Measurements from ENCODE around the gene OSMR. TPM values are rescaled to one million over a fixed set of nuclear protein-coding genes. Genes with fewer than 3 reads are reported as not detected.

Gene OSMR
- total RNA-seq: 10 to 100 TPM; 33.1 to 97.5 (median 42.8) TPM

DNA sequence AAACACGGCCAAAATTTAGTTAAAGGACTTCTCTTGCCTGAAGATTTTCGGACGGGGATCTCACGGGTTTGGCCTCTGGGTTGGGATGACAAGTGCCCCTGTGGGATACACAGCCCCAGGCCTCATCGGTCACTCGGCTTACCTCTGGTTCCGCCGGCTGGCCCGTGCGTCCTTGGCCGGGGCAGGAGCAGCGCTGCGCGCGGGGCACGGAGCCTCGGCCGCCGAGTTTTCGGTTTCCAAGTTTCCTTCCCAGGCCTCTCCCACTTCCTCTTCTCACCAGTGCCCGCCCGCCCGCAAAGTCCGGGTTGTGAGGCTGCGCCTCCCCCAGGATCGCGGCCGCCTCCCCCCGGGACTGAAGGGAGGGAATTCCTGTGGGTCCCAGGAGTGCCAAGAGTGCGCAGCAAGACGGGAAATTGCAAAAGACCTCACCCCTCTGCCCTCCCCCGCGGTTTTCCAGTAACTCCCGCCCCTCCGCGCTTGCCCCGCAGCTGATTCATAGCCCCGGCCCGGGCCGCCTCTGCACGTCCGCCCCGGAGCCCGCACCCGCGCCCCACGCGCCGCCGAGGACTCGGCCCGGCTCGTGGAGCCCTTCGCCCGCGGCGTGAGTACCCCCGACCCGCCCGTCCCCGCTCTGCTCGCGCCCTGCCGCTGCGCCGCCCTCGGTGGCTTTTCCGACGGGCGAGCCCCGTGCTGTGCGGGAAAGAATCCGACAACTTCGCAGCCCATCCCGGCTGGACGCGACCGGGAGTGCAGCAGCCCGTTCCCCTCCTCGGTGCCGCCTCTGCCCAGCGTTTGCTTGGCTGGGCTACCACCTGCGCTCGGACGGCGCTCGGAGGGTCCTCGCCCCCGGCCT lies at the start of gene OSMR:
Gene OSMR (plus strand): TSS at position 487 of the 853 bp plus-strand sequence. CDS start 23,033 bp downstream, outside the sequence.
- 1 to 2% methylated on average over 36 to 44 of the region's 89 CpGs for WGBS, 2 donors
- TF ChIP-seq, protein P1, sequence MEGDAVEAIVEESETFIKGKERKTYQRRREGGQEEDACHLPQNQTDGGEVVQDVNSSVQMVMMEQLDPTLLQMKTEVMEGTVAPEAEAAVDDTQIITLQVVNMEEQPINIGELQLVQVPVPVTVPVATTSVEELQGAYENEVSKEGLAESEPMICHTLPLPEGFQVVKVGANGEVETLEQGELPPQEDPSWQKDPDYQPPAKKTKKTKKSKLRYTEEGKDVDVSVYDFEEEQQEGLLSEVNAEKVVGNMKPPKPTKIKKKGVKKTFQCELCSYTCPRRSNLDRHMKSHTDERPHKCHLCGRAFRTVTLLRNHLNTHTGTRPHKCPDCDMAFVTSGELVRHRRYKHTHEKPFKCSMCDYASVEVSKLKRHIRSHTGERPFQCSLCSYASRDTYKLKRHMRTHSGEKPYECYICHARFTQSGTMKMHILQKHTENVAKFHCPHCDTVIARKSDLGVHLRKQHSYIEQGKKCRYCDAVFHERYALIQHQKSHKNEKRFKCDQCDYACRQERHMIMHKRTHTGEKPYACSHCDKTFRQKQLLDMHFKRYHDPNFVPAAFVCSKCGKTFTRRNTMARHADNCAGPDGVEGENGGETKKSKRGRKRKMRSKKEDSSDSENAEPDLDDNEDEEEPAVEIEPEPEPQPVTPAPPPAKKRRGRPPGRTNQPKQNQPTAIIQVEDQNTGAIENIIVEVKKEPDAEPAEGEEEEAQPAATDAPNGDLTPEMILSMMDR (IDR thresholded peaks at IDR 0.05): peak in 2 of 5 experiments; percentile 7 to 45
- TF ChIP-seq POLR2A (IDR thresholded peaks at IDR 0.05) (peak; percentile 57 to 58), EP300 (IDR thresholded peaks at IDR 0.05) (peak; percentile 81 to 96)
- H3K27me3 ChIP-seq: no peaks in the 10 kb centered on the region
- peak; percentile 77 to 81 for DNase-seq (ENCODE audit: low spot score in 2 of 2)
- peak within 1 kb of the TSS; percentile 41 to 93 (median 72) for H3K4me3 ChIP-seq
- peaks cover 0 to 11% (median 0%) of the 10 kb centered on the region in 3 donors for H3K36me3 ChIP-seq
- peaks cover 0 to 4% (median 0%) of the 10 kb centered on the region in 4 donors for H3K9me3 ChIP-seq
- peaks cover 0 to 39% (median 5%) of the 10 kb centered on the region in 4 donors for H3K4me1 ChIP-seq
- peak within 1 kb of the TSS; percentile 67 to 97 (median 90) for H3K27ac ChIP-seq

DNA sequence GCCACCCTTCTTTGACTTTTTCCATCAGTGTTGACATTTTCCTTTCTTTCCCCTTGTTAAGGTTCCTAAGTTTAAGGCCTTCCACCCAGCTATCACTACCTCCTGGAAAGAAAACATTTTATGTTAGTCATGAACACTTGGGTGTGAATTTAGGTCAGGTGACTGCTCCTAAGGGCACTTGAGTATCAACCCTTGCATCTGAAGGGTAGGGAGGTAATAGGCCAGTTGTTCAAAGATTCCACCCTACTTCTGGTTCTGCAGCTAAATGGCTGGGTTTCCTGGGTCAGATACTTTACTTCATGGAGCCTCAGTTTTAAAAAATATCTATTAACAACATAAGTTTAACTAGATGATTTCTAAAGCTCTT lies 49.1 kb upstream of the OSMR start:
- H3K4me3 ChIP-seq: no peak overlapping the region
- H3K27ac ChIP-seq: peak overlapping the region; percentile 45 to 81 (median 69)
- H3K27me3 ChIP-seq: no peaks in the 10 kb centered on the region

DNA sequence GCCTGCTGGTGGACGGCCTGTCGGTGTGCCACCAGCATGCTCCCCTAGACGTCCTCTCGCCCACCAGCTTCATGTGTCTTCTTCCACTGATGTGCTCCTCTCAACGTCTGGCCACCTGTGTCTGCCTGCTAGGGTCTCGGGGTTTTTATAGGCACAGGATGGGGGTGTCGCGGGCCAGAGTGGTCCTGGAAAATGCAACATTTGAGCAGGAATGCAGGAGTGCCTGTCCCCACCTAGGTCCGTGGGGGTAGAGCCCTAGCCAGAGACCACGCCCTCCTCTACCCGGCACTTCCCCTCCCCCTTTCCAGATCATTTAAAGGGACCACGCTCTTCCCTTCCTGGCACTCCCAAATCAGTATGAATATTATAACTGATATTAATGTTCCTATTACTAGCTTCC lies 48.0 kb upstream of the OSMR start:
- TF ChIP-seq, protein P1 (IDR thresholded peaks at IDR 0.05): no peak
- TF ChIP-seq EP300 (IDR thresholded peaks at IDR 0.05): no peak
- TF ChIP-seq POLR2A (IDR thresholded peaks at IDR 0.05): no peak
- no peak for DNase-seq (ENCODE audit: low spot score in 2 of 2)
- Histone ChIP-seq H3K9me3 (no peaks in the 10 kb centered on the region), H3K27me3 (no peaks in the 10 kb centered on the region), H3K27ac (peak overlapping the region in 3 of 4 donors; percentile 25 to 81 (median 78)), H3K36me3 (no peaks in the 10 kb centered on the region), H3K4me3 (no peak overlapping the region), H3K4me1 (peaks cover 0 to 52% (median 2%) of the 10 kb centered on the region in 4 donors)
- 78 to 81% methylated on average over 12 of the region's 12 CpGs for WGBS, 2 donors

More for the DNA sequence above, 49.1 kb upstream of the OSMR start:
- TF ChIP-seq, protein P1 (IDR thresholded peaks at IDR 0.05): no peak
- no peak for TF ChIP-seq POLR2A (IDR thresholded peaks at IDR 0.05)
- no peak for TF ChIP-seq EP300 (IDR thresholded peaks at IDR 0.05)
- Histone ChIP-seq H3K36me3 (no peaks in the 10 kb centered on the region), H3K4me1 (peaks cover 0 to 52% (median 2%) of the 10 kb centered on the region in 4 donors), H3K9me3 (no peaks in the 10 kb centered on the region)
- no peak for DNase-seq (ENCODE audit: low spot score in 2 of 2)

DNA sequence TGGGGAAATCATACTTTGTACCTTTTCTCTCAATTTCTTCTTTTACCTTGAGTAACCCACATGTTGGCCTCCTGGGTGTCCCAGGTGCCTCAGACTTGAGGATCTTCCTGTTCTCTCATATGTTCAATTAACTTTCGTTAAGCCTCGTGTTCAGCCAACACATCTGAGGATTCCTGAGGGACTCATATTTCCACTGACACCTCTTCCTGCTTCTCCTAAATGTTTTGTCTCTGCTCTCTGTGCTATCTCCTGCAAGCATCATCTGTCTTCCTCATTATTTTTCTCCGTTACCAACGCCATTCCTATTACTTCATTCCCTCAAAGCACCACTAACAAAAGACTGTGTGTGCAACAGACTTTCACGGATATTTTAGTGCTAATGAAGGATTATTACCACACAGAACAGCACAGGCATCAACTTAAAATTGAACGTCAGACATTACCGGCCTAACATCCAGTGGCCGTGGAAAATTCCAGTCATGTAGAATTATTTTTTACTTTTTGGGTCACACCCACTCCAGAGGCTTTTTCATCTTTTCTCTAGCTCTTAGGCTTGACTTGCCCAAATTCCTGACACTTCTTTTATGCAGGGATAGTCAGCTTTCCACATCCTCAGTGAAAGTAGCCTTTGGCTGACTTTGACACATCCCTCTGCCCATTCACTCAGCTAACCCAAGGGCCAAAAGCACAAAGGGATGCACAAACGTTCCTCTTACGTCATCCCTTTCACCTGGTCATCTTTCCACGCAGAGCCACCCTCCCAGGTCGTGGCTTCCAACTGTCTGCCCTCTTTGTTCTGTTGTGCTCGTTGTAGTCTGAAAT lies 46.0 kb upstream of the OSMR start:
- 48 to 58% methylated on average over 13 of the region's 13 CpGs for WGBS, 2 donors

DNA sequence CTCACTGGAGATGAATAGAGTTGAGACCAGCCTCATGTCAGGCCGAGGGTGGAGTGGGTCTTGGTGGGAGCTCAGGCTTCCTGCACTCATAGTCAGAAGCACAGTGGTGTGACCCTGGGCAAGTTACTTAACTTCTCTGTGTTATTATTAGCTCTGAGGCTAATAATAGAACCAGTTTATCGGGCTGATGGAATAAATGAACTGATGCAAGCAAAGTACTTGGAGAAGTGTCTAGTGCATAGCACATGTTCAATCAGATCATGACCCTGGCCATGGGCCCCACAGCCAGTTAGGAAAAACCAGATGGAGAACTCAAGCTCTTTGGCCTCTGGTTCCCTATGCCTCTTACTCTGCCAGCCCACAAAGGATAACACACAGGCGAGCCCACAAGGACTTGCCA lies 45.3 kb upstream of the OSMR start:
- 48 to 68% methylated on average over 3 of the region's 3 CpGs for WGBS, 2 donors

More for the DNA sequence above, 46.0 kb upstream of the OSMR start:
- peaks cover 0 to 52% (median 2%) of the 10 kb centered on the region in 4 donors for H3K4me1 ChIP-seq
- TF ChIP-seq EP300 (IDR thresholded peaks at IDR 0.05): peak in 1 of 2 donors; percentile 38
- TF ChIP-seq POLR2A (IDR thresholded peaks at IDR 0.05): no peak
- no peak for DNase-seq (ENCODE audit: low spot score in 2 of 2)
- H3K9me3 ChIP-seq: no peaks in the 10 kb centered on the region
- H3K27me3 ChIP-seq: no peaks in the 10 kb centered on the region
- H3K36me3 ChIP-seq: no peaks in the 10 kb centered on the region
- H3K27ac ChIP-seq: peak overlapping the region in 3 of 4 donors; percentile 37 to 77 (median 70)
- H3K4me3 ChIP-seq: no peak overlapping the region

More for the DNA sequence above, 45.3 kb upstream of the OSMR start:
- DNase-seq (ENCODE audit: low spot score in 2 of 2): peak in 1 of 2 donors; percentile 45
- no peak overlapping the region for H3K4me3 ChIP-seq
- H3K27ac ChIP-seq: peak overlapping the region in 3 of 4 donors; percentile 37 to 77 (median 70)
- H3K36me3 ChIP-seq: no peaks in the 10 kb centered on the region
- TF ChIP-seq POLR2A (IDR thresholded peaks at IDR 0.05) (no peak), EP300 (IDR thresholded peaks at IDR 0.05) (no peak)
- TF ChIP-seq, protein P1 (IDR thresholded peaks at IDR 0.05): no peak
- no peaks in the 10 kb centered on the region for H3K9me3 ChIP-seq
- H3K27me3 ChIP-seq: no peaks in the 10 kb centered on the region
- peaks cover 0 to 46% (median 2%) of the 10 kb centered on the region in 4 donors for H3K4me1 ChIP-seq

Measured in tibial nerve (tissue), 4 donors.